Measurements from ENCODE around the gene ZFPM1. TPM values are rescaled to one million over a fixed set of nuclear protein-coding genes. Genes with fewer than 3 reads are reported as not detected.

The ZFPM1 gene
- total RNA-seq, 2 donors from 2014 or later: 4.1 to 21.5 TPM

DNA sequence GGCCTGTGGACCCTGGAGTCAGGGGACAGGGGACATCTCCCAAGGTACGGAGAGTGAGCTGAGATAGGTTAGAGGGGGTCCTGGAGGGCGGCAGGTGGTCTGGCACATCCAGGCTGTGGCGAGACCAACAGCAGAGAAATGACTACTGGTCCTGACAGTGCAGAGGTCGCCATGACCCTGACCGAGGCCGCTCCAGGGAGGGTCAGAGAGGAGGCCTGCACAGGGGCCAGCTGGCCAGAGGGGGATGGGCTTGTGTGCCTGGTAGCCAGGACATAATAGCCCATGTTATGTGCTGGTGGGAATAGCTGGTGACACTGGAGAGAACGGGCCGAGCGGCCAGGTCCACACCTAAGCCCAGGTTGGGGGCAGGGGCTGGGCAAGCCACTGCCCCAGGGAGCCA, 76.5 kb downstream of the ZFPM1 start:
- Histone ChIP-seq H3K27me3 (replicated peaks; ENCODE audit: insufficient read depth) (no peaks in the 10 kb centered on the region), H3K9me3 (no peaks in the 10 kb centered on the region), H3K4me1 (replicated peaks) (no peaks in the 10 kb centered on the region), H3K27ac (no peak overlapping the region), H3K4me3 (no peak overlapping the region), H3K36me3 (no peaks in the 10 kb centered on the region)
- WGBS: 95% methylated on average over 9 of the region's 9 CpGs
- intact Hi-C loops (cut with DNase I): no loop called here
- no peak for DNase-seq (ENCODE audit: low spot score)
- TF ChIP-seq, protein P1, sequence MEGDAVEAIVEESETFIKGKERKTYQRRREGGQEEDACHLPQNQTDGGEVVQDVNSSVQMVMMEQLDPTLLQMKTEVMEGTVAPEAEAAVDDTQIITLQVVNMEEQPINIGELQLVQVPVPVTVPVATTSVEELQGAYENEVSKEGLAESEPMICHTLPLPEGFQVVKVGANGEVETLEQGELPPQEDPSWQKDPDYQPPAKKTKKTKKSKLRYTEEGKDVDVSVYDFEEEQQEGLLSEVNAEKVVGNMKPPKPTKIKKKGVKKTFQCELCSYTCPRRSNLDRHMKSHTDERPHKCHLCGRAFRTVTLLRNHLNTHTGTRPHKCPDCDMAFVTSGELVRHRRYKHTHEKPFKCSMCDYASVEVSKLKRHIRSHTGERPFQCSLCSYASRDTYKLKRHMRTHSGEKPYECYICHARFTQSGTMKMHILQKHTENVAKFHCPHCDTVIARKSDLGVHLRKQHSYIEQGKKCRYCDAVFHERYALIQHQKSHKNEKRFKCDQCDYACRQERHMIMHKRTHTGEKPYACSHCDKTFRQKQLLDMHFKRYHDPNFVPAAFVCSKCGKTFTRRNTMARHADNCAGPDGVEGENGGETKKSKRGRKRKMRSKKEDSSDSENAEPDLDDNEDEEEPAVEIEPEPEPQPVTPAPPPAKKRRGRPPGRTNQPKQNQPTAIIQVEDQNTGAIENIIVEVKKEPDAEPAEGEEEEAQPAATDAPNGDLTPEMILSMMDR (IDR thresholded peaks at IDR 0.05): no peak
- no peak for TF ChIP-seq POLR2AphosphoS5 (IDR thresholded peaks at IDR 0.05)
- TF ChIP-seq POLR2A (IDR thresholded peaks at IDR 0.05): no peak

DNA sequence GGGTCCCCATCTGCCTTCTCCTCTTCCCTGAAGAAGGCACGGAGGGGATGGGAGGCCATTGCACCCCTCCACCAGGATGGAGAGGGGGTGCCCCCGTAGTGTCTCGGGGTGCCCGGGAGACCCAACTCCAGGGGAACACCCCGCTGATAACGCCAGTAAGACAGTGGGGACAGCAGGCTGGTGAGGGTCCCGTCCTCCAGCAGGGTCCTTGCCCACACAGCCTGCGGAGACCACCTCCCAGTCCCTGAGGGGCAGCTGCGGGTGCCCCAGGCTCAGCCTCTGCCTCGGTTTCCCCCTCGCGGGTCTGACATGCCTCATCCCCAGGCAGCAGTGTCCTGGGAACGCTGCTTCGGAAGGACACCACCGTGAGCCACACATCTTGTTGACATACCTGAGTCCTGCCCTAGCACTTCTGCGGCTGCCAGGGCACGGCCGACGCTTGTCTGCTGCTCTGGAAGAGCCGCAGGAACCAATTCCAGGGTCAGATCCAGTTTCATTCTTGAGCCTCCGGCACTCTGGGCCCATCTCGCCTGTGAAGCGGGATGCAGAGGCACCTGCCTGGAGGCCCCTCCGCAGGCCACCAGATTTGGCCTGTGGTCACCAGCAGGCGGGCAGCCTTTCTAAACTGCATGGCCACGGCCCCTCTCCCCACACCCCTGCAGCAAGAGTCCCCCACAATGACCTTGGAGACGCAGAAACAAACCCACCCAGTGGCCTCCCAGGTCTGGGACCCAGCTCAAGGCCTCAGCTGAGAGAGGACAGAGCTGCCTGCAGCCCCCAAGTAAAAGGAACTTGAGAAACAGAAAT, 77.2 kb downstream of the ZFPM1 start:
- no peak for TF ChIP-seq POLR2A (IDR thresholded peaks at IDR 0.05)
- TF ChIP-seq POLR2AphosphoS5 (IDR thresholded peaks at IDR 0.05): no peak
- TF ChIP-seq, protein P1 (IDR thresholded peaks at IDR 0.05): no peak
- WGBS: 76% methylated on average over 25 of the region's 27 CpGs
- DNase-seq (ENCODE audit: low spot score): no peak

DNA sequence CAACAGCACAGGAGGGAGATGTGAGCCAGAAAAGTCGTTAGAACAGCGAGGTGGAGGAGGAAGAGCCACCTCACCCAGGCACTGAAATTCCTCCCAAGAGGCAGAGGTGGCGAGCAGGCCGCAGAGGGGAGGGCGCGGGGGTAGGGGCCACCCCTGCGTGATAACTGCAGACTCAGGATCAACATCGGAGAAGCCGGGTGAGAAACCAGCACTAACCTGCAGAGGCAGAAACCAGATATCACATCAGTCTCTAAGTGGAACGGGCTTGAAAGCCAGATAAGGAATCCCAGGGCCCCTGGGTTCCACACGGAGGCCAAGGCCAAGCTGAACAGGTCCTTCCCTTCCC, 77.8 kb downstream of the ZFPM1 start:
- WGBS: 66% methylated on average over 11 of the region's 11 CpGs
- Histone ChIP-seq H3K4me1 (replicated peaks) (peaks cover 4% of the 10 kb centered on the region), H3K27ac (no peak overlapping the region), H3K9me3 (no peaks in the 10 kb centered on the region), H3K4me3 (no peak overlapping the region), H3K27me3 (replicated peaks; ENCODE audit: insufficient read depth) (no peaks in the 10 kb centered on the region), H3K36me3 (no peaks in the 10 kb centered on the region)
- intact Hi-C loops (cut with DNase I): loop anchor here (10.0 kb wide), 1 partner anchor 576 kb away; the partner anchor contains the start of gene BANP
- no peak for DNase-seq (ENCODE audit: low spot score)
- TF ChIP-seq POLR2A (IDR thresholded peaks at IDR 0.05) (no peak), POLR2AphosphoS5 (IDR thresholded peaks at IDR 0.05) (no peak)
- TF ChIP-seq, protein P1 (IDR thresholded peaks at IDR 0.05): no peak

More for the DNA sequence above, 77.2 kb downstream of the ZFPM1 start:
- Histone ChIP-seq H3K4me3 (no peak overlapping the region), H3K4me1 (replicated peaks) (peaks cover 4% of the 10 kb centered on the region), H3K36me3 (no peaks in the 10 kb centered on the region), H3K27ac (no peak overlapping the region), H3K9me3 (no peaks in the 10 kb centered on the region), H3K27me3 (replicated peaks; ENCODE audit: insufficient read depth) (no peaks in the 10 kb centered on the region)
- intact Hi-C loops (cut with DNase I): loop anchor here (10.0 kb wide), 1 partner anchor 575 kb away; the partner anchor contains the start of gene BANP

DNA sequence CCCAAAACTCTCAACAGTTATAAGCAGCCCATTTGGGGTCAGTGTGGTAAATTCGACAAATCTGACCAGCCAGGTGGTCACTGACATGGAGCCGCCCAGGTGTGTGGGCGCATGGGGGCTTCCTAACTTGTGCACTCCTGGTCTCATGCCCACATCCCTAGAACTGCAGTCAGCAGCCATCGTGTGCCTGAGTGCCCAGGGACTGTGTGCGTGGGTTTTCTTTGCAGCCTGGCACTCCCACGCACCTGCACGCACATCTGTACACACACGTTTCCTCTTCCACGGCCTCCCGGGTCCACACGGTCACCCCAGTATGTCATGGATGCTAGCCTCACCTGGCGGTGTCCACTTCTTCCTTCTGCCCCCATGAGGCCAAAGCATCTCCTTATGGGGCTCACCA, 78.3 kb downstream of the ZFPM1 start:
- Histone ChIP-seq H3K27me3 (replicated peaks; ENCODE audit: insufficient read depth) (no peaks in the 10 kb centered on the region), H3K4me3 (no peak overlapping the region), H3K9me3 (no peaks in the 10 kb centered on the region), H3K27ac (no peak overlapping the region), H3K36me3 (no peaks in the 10 kb centered on the region), H3K4me1 (replicated peaks) (peaks cover 4% of the 10 kb centered on the region)
- DNase-seq (ENCODE audit: low spot score): no peak
- TF ChIP-seq POLR2A (IDR thresholded peaks at IDR 0.05) (no peak), POLR2AphosphoS5 (IDR thresholded peaks at IDR 0.05) (no peak)
- TF ChIP-seq, protein P1 (IDR thresholded peaks at IDR 0.05): no peak
- 81% methylated on average over 12 of the region's 12 CpGs for WGBS
- intact Hi-C loops (cut with DNase I): loop anchor here (10.0 kb wide), 1 partner anchor 577 kb away; the partner anchor contains the start of gene BANP

Data from prostate gland (tissue), 2 donors.